ENCODE measurements around the gene GDE1.

DNA sequence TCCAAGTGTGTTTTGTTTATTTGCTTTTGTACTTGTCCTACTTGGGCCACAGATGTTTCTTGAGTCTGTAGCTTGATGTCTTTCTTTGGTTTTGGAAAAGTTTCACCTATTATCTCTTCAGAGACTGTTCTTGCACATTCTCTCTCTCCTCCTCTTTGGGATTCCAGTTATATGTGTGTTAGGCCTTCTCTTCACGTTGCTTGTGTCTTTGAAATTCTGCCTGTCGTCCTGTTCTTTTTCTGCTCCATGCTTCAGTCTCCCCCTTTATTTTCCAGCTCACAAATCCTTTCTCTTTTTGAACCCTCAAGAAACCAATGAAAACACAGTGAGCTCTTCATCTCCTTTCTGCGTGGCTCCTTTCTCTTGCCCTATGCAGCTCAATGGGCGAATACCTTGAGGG lies 41.5 kb upstream of the GDE1 start:
- TF ChIP-seq, protein P1, sequence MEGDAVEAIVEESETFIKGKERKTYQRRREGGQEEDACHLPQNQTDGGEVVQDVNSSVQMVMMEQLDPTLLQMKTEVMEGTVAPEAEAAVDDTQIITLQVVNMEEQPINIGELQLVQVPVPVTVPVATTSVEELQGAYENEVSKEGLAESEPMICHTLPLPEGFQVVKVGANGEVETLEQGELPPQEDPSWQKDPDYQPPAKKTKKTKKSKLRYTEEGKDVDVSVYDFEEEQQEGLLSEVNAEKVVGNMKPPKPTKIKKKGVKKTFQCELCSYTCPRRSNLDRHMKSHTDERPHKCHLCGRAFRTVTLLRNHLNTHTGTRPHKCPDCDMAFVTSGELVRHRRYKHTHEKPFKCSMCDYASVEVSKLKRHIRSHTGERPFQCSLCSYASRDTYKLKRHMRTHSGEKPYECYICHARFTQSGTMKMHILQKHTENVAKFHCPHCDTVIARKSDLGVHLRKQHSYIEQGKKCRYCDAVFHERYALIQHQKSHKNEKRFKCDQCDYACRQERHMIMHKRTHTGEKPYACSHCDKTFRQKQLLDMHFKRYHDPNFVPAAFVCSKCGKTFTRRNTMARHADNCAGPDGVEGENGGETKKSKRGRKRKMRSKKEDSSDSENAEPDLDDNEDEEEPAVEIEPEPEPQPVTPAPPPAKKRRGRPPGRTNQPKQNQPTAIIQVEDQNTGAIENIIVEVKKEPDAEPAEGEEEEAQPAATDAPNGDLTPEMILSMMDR (IDR thresholded peaks at IDR 0.05), result no peak
- TF ChIP-seq POLR2AphosphoS5 (IDR thresholded peaks at IDR 0.05), result no peak
- no peak for TF ChIP-seq POLR2A (IDR thresholded peaks at IDR 0.05)

Data from breast epithelium (tissue), 3 donors.